Measurements from ENCODE around the gene VSIG10. TPM values are rescaled to one million over a fixed set of nuclear protein-coding genes. Genes with fewer than 3 reads are reported as not detected.
"Not testable (repeated sequence)": the region's sequence is repeated elsewhere in the genome, so short reads cannot be mapped to it uniquely, and the experiment has no call there.

VSIG10 gene
- total and polyA plus RNA-seq, 4 experiments from 2014 or later, result 1.5 to 5.1 (median 4.8) TPM; not detected in 1

- Mint-ChIP-seq H3K9me3 (no peaks in the 10 kb centered on the region), H3K4me1 (peaks cover 17 to 20% (median 19%) of the 10 kb centered on the region in 4 donors), H3K27me3 (no peaks in the 10 kb centered on the region), H3K27ac (peak overlapping the region; percentile 17 to 90 (median 86)), H3K36me3 (peaks cover 43 to 77% of the 10 kb centered on the region in 2 donors), H3K4me3 (peak overlapping the region in 4 of 8 donors; percentile 21 to 73 (median 31))
- H3K36me3 ChIP-seq (ENCODE audit: insufficient read depth, low read length), result peaks cover 46% of the 10 kb centered on the region
- H3K27me3 ChIP-seq (ENCODE audit: insufficient read depth, low read length), result no peaks in the 10 kb centered on the region
- DNase-seq, result no peak
- no peaks in the 10 kb centered on the region for H3K9me3 ChIP-seq (ENCODE audit: control insufficient read depth in 1 of 2, low read length in 2 of 2)
- no peak overlapping the region for H3K27ac ChIP-seq (ENCODE audit: low read depth, low read length)
- ChIA-PET CTCF (ENCODE audit: partially characterized antibody) (interaction anchor here (1.3 to 6.1 kb wide), 3 partner anchors 14 to 159 kb away, joined by 3 to 50 read pairs (median 10); no protein-coding TSS in a partner anchor), POLR2A (ENCODE audit: partially characterized antibody) (interaction anchor here (2.3 kb wide), 1 partner anchor 158 kb away, joined by 11 read pairs; no protein-coding TSS in a partner anchor)
- H3K4me3 ChIP-seq (ENCODE audit: low read length in 2 of 2), result no peak overlapping the region
- no peaks in the 10 kb centered on the region for H3K4me1 ChIP-seq (ENCODE audit: insufficient read depth, low read length)
- intact Hi-C loops (cut with micrococcal nuclease), result no loop called here
These were observed 70.5 kb downstream of the VSIG10 start for GRCh38 chr12:118033323-118033722.

- Mint-ChIP-seq H3K9me3 (no peaks in the 10 kb centered on the region), H3K36me3 (peaks cover 36 to 76% of the 10 kb centered on the region in 2 donors), H3K4me1 (peaks cover 17 to 20% (median 19%) of the 10 kb centered on the region in 4 donors), H3K27me3 (no peaks in the 10 kb centered on the region), H3K27ac (peak overlapping the region in 6 of 7 donors; percentile 2 to 83 (median 74)), H3K4me3 (peak overlapping the region in 2 of 8 donors; percentile 23 to 38)
- ChIA-PET POLR2A (ENCODE audit: partially characterized antibody) (interaction anchor here (1.0 kb wide), 1 partner anchor 14 kb away, joined by 3 read pairs; no protein-coding TSS in a partner anchor), CTCF (ENCODE audit: partially characterized antibody) (interaction anchor here (6.1 kb wide), 1 partner anchor 158 kb away, joined by 50 read pairs; no protein-coding TSS in a partner anchor)
- no peaks in the 10 kb centered on the region for H3K9me3 ChIP-seq (ENCODE audit: control insufficient read depth in 1 of 2, low read length in 2 of 2)
- H3K36me3 ChIP-seq (ENCODE audit: insufficient read depth, low read length), result peaks cover 38% of the 10 kb centered on the region
- no peak overlapping the region for H3K27ac ChIP-seq (ENCODE audit: low read depth, low read length)
- H3K4me1 ChIP-seq (ENCODE audit: insufficient read depth, low read length), result no peaks in the 10 kb centered on the region
- intact Hi-C loops (cut with micrococcal nuclease), result no loop called here
- no peak for DNase-seq
- no peaks in the 10 kb centered on the region for H3K27me3 ChIP-seq (ENCODE audit: insufficient read depth, low read length)
- H3K4me3 ChIP-seq (ENCODE audit: low read length in 2 of 2), result no peak overlapping the region
These were observed 71.6 kb downstream of the VSIG10 start for GRCh38 chr12:118032188-118032587.

GRCh38 chr12:118029166-118029565, 74.6 kb downstream of the VSIG10 start:
- Mint-ChIP-seq H3K4me1 (peaks cover 6 to 11% (median 10%) of the 10 kb centered on the region in 4 donors), H3K36me3 (peaks cover 25 to 70% of the 10 kb centered on the region in 2 donors), H3K27me3 (no peaks in the 10 kb centered on the region), H3K27ac (peak overlapping the region in 1 of 7 donors; percentile 55), H3K4me3 (no peak overlapping the region), H3K9me3 (no peaks in the 10 kb centered on the region)
- CTCF ChIA-PET (ENCODE audit: partially characterized antibody), result no interaction called here
- Histone ChIP-seq H3K9me3 (ENCODE audit: control insufficient read depth in 1 of 2, low read length in 2 of 2) (no peaks in the 10 kb centered on the region), H3K36me3 (ENCODE audit: insufficient read depth, low read length) (peaks cover 26% of the 10 kb centered on the region), H3K4me3 (ENCODE audit: low read length in 2 of 2) (no peak overlapping the region), H3K27ac (ENCODE audit: low read depth, low read length) (no peak overlapping the region), H3K27me3 (ENCODE audit: insufficient read depth, low read length) (no peaks in the 10 kb centered on the region), H3K4me1 (ENCODE audit: insufficient read depth, low read length) (no peaks in the 10 kb centered on the region)
- POLR2A ChIA-PET (ENCODE audit: partially characterized antibody), result no interaction called here
- no peak for DNase-seq
- intact Hi-C loops (cut with micrococcal nuclease), result no loop called here

GRCh38 chr12:118025168-118025567, 78.6 kb downstream of the VSIG10 start:
- no peak for DNase-seq
- no peaks in the 10 kb centered on the region for H3K4me1 ChIP-seq (ENCODE audit: insufficient read depth, low read length)
- no peaks in the 10 kb centered on the region for H3K27me3 Mint-ChIP-seq
- intact Hi-C loops (cut with micrococcal nuclease), result no loop called here
- ChIA-PET CTCF (ENCODE audit: partially characterized antibody) (no interaction called here), POLR2A (ENCODE audit: partially characterized antibody) (no interaction called here)
- H3K9me3 ChIP-seq (ENCODE audit: control insufficient read depth in 1 of 2, low read length in 2 of 2), result no peaks in the 10 kb centered on the region
- no peak overlapping the region for H3K4me3 Mint-ChIP-seq
- peaks cover 30 to 67% of the 10 kb centered on the region in 2 donors for H3K36me3 Mint-ChIP-seq
- no peaks in the 10 kb centered on the region for H3K27me3 ChIP-seq (ENCODE audit: insufficient read depth, low read length)
- no peak overlapping the region for H3K27ac ChIP-seq (ENCODE audit: low read depth, low read length)
- H3K27ac Mint-ChIP-seq, result peak overlapping the region in 2 of 7 donors; percentile 13 to 58
- no peaks in the 10 kb centered on the region for H3K9me3 Mint-ChIP-seq
- H3K4me1 Mint-ChIP-seq, result no peaks in the 10 kb centered on the region
- peaks cover 25% of the 10 kb centered on the region for H3K36me3 ChIP-seq (ENCODE audit: insufficient read depth, low read length)
- H3K4me3 ChIP-seq (ENCODE audit: low read length in 2 of 2), result no peak overlapping the region

- Mint-ChIP-seq H3K27ac (peak overlapping the region in 4 of 7 donors; percentile 15 to 84 (median 38)), H3K36me3 (peaks cover 35 to 66% of the 10 kb centered on the region in 2 donors), H3K27me3 (no peaks in the 10 kb centered on the region), H3K9me3 (no peaks in the 10 kb centered on the region), H3K4me3 (no peak overlapping the region), H3K4me1 (no peaks in the 10 kb centered on the region)
- POLR2A ChIA-PET (ENCODE audit: partially characterized antibody), result no interaction called here
- Histone ChIP-seq H3K4me3 (ENCODE audit: low read length in 2 of 2) (no peak overlapping the region), H3K9me3 (ENCODE audit: control insufficient read depth in 1 of 2, low read length in 2 of 2) (no peaks in the 10 kb centered on the region), H3K27ac (ENCODE audit: low read depth, low read length) (no peak overlapping the region), H3K4me1 (ENCODE audit: insufficient read depth, low read length) (no peaks in the 10 kb centered on the region), H3K27me3 (ENCODE audit: insufficient read depth, low read length) (no peaks in the 10 kb centered on the region), H3K36me3 (ENCODE audit: insufficient read depth, low read length) (peaks cover 36% of the 10 kb centered on the region)
- CTCF ChIA-PET (ENCODE audit: partially characterized antibody), result no interaction called here
- intact Hi-C loops (cut with micrococcal nuclease), result no loop called here
- no peak for DNase-seq
These were observed 80.4 kb downstream of the VSIG10 start for GRCh38 chr12:118023301-118023860.

GRCh38 chr12:118022728-118023109, 81.1 kb downstream of the VSIG10 start:
- intact Hi-C loops (cut with micrococcal nuclease), result no loop called here
- peaks cover 35 to 63% of the 10 kb centered on the region in 2 donors for H3K36me3 Mint-ChIP-seq
- H3K9me3 Mint-ChIP-seq, result no peaks in the 10 kb centered on the region
- H3K9me3 ChIP-seq (ENCODE audit: control insufficient read depth in 1 of 2, low read length in 2 of 2), result no peaks in the 10 kb centered on the region
- H3K27me3 Mint-ChIP-seq, result no peaks in the 10 kb centered on the region
- peaks cover 36% of the 10 kb centered on the region for H3K36me3 ChIP-seq (ENCODE audit: insufficient read depth, low read length)
- H3K27me3 ChIP-seq (ENCODE audit: insufficient read depth, low read length), result no peaks in the 10 kb centered on the region
- no peak overlapping the region for H3K27ac ChIP-seq (ENCODE audit: low read depth, low read length)
- H3K4me1 Mint-ChIP-seq, result peaks cover 5 to 6% (median 5%) of the 10 kb centered on the region in 4 donors
- H3K4me1 ChIP-seq (ENCODE audit: insufficient read depth, low read length), result no peaks in the 10 kb centered on the region
- ChIA-PET POLR2A (ENCODE audit: partially characterized antibody) (no interaction called here), CTCF (ENCODE audit: partially characterized antibody) (interaction anchor here (0.6 kb wide), 1 partner anchor 157 kb away, joined by 3 read pairs; no protein-coding TSS in a partner anchor)
- H3K4me3 ChIP-seq (ENCODE audit: low read length in 2 of 2), result no peak overlapping the region
- no peak overlapping the region for H3K4me3 Mint-ChIP-seq
- peak overlapping the region in 2 of 7 donors; percentile 10 to 53 for H3K27ac Mint-ChIP-seq
- DNase-seq, result no peak

- DNase-seq; H3K27ac Mint-ChIP-seq; H3K9me3 Mint-ChIP-seq; POLR2A ChIA-PET (ENCODE audit: partially characterized antibody); H3K9me3 ChIP-seq (ENCODE audit: control insufficient read depth in 1 of 2, low read length in 2 of 2); H3K27me3 ChIP-seq (ENCODE audit: insufficient read depth, low read length); H3K4me3 Mint-ChIP-seq; H3K4me3 ChIP-seq (ENCODE audit: low read length in 2 of 2); H3K4me1 ChIP-seq (ENCODE audit: insufficient read depth, low read length); intact Hi-C loops (cut with micrococcal nuclease); H3K27ac ChIP-seq (ENCODE audit: low read depth, low read length); H3K27me3 Mint-ChIP-seq: not testable (repeated sequence)
- CTCF ChIA-PET (ENCODE audit: partially characterized antibody), result interaction anchor here (0.6 kb wide), 1 partner anchor 158 kb away, joined by 3 read pairs; no protein-coding TSS in a partner anchor
- Mint-ChIP-seq H3K4me1 (peaks cover 7 to 11% (median 9%) of the 10 kb centered on the region in 4 donors), H3K36me3 (peaks cover 35 to 63% of the 10 kb centered on the region in 2 donors)
- H3K36me3 ChIP-seq (ENCODE audit: insufficient read depth, low read length), result peaks cover 36% of the 10 kb centered on the region
These were observed 81.6 kb downstream of the VSIG10 start for GRCh38 chr12:118022097-118022727.

Data from CD4-positive, alpha-beta memory T cell (primary cell).